HG03097 (cell line): ENCODE measurements around the gene SLC7A10.
"Not testable (repeated sequence)": the region's sequence is repeated elsewhere in the genome, so short reads cannot be mapped to it uniquely, and the experiment has no call there.

Experiments
- ATAC-seq: cut with Tn5 transposase; IDR thresholded peaks from one replicate; pipeline ENCODE4 v1.9.1; 2021; ENCODE audit not compliant: unreplicated experiment, low FRiP score

Gene SLC7A10

DNA sequence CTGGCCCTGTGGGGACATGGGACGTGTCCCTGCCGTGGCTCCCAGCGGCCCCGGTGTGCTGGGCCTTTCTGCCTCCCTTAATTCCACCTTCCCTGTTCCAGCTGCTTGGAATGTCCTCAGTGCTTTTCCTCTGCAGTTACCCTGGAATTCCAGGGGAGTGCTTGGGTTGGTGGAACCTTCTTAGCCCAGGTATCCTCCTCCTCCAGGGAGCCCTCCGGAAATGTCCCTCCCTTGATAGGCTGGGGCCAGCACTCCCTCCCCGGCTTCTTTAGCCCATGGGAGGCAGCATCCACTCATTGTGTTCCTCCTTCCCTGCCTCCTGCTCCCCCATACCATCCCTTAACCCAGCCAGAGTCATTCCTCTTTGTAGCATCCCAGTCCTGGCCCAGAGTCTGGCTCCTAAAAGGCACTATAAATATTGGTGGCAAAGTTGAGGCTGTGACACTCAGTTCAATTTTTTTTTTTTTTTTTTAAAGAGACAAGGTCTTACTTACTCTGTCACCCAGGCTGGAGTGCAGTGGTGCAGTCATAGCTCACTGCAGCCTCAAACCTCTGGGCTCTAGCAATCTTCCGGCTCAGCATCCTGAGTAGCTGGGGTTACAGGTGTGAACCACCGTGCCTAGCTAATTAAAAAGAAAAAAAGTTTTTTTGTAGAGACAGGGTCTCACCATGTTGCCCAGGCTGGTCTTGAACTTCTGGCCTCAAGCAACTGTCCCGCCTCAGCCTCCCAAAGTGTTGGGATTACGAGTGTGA, 13.7 kb upstream of the SLC7A10 start:
- no peak for ATAC-seq

- no peak for ATAC-seq
Observed at GRCh38 chr19:33238481-33239149, 13.0 kb upstream of the SLC7A10 start.

DNA sequence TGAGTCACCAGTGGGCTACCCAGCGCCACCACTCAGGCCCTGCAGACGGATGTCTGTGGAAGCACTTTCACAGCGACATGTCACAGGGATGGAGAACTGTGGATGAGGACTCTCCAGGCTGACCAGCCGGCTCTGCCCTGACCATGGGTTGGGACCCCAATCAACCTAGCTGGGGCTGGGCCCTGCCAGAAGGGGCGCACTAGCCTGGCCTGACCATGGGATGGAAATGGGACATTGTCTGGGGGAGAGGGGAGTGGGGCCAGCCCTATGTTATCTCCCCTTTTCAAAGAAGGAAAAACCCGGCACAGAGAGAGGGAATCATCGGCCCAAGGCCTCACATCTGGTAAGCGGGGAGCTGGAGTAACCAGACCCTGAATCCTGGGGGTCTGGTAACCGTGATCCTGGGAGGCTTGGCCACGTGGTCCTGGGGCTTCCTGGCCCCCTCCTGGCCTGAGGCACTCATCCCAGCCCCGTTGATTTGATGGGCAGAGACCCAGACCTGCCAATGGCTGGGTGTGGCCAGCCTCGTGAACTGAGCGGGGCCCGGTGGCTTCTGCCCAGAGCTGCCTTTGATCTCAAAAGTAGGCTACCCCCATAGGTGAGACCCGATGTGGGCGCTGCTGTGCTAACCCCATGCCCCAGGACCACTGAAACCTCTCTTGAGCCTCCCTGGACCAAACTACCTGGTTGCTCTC, 11.2 kb upstream of the SLC7A10 start:
- ATAC-seq: no peak

- no peak for ATAC-seq
Observed at GRCh38 chr19:33235996-33236350, 10.3 kb upstream of the SLC7A10 start.

DNA sequence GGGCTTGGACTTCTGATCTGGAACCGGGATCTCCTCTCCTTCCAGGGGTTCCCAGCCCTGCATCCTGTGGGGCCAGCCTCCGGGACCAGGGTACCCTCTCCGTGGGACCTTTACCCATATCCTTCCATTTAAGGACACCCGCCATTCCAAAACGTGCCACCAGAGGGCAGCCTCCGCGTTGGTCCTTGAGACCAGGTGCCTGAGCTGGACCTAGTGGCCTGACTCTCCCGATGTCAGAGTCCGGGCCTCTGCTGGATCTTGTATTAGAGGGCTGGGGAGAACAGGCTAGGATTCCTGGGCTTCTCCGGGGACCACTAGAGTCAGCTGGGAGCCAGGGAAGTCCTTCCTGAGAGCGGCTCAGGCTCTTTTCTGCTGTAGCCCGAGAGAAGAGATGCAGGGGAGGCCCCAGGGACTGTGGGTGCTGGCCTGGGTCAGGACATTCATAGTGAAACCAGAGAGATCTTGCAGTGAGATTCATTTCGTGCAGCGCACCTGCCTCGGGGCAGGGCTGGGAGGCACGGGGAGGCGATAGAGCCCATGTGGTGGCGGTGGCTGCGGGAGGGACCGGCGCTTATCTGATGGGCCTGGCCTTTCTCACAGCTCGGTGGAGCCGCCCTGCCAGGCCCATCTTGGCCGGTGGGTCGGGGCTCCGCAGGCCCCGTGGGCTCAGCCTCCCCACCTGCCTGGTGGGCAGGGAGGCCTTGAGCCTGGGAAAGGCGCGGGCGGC, 9.8 kb upstream of the SLC7A10 start:
- peak; percentile 81 for ATAC-seq

DNA sequence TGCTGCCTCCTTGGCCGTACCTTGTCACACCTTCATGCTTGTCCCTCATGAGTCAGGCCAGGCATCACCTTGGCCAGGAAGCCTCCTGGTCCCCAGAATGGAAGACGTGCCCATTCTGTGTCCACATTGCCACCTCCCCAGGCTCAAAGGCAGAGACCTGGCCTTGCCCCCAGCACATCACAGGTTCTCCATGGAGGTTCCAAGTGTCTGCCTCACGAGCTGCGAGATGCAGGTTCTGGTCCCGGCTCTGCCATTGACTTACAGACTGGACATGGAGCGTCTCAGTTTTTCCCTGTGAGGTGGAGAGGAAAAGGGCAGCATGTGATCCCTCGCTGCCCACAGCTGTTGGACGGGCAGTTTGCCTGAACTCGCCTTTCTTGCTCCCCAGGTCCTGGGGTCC, 9.1 kb upstream of the SLC7A10 start:
- ATAC-seq: no peak

DNA sequence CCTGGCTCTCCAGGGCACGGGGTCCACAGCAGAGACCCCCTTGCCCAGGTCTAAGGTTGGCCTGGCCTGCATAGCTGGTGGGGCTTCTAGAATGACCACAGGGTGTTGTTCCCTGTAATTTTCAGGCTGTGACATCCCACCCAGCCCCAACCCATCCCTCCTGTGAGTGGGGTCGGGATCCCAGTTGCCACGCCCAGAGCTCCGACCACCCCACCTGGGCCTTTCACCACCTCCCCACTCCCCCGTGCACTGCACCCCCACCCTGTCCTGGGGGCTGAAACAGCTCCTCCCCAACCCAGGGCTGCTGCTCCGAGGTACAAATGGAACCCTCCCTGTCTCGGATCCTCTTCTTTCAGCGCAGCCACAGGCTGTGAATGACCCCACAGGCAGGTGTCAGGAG, 8.4 kb upstream of the SLC7A10 start:
- no peak for ATAC-seq

DNA sequence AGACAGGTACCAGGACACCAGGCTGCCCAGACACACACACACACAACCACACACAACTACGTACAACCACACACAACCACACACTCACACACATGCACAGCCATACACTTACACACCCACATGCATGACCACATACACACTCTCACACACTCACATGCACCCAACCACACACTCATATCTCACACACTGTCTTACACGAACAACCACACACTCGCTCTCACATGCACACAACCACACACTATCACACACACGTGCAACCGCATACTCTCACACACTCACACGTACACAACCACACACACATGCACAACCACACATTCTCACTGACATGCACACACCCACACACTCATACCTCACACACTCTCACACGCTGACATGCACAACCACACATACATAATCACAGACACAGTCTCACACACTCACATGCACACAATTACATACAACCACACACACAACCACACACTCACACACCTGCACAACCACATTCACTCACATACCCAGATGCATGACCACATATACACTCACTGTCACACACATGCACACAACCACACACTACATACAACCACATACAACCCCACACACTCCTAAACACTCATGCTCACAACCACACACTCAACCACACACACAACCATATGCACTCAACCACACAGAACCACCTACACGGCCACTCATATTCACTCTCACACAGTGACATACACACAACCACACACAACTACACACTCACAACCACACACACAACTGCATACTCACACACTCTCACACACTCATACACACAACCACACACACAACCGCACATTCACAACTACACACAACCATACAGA, 7.6 kb upstream of the SLC7A10 start:
- ATAC-seq: no peak

- no peak for ATAC-seq
Observed at GRCh38 chr19:33232656-33233055, 7.0 kb upstream of the SLC7A10 start.

- ATAC-seq: no peak
Observed at GRCh38 chr19:33231511-33231910, 5.9 kb upstream of the SLC7A10 start.

DNA sequence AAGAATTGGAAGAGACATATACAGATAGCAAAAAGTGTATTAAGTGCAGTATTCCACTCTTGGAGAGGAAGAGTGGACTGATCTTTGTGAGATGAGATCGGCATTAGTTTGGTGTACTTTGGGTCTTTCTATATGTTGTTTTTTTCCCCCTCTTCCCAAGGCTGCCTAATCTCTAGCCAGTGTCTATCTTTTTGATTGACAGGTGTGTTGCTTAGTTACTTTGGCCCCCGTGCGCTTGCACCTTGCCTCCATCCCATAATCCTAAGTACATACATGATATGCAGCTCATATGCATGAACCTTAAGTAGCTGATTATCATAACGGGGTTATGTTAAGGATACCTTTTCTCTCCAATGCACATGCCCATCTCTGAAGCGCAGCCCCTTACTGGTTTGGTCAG, 4.3 kb upstream of the SLC7A10 start:
- no peak for ATAC-seq

DNA sequence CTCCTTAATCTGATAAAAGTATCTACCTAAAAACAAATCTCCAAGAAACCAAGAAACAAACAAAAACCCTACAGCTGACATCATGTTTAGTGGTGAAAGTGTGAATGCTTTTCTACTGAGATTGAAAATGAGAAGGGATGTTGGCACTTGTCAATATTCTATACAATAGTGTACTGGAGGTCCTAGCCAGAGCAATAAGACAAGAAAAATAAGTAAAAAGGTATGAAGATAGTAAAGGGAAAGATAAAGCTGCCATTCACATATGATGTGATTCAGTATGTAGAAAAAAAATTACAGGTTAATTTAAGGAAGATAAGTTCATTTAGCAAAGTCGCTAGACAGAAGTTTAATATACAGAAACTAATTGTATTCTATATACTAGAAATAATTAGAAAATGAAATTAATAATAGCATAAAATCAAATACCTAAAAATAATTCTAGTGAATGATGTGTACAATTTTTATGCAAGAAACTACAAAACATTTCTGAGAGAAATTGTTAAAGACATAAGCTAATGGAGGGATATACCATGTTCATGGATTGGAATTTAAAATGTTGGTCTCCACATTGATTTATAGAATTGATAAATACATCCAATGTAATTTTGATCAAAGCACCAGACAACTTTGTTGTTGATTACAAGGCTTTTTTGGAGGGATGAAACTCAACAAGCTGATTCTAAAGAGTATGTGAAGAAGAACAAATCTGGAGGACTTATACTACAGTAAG, 2.4 kb upstream of the SLC7A10 start:
- ATAC-seq: no peak

- ATAC-seq: no peak
Observed at GRCh38 chr19:33227242-33227650, 1.6 kb upstream of the SLC7A10 start.

DNA sequence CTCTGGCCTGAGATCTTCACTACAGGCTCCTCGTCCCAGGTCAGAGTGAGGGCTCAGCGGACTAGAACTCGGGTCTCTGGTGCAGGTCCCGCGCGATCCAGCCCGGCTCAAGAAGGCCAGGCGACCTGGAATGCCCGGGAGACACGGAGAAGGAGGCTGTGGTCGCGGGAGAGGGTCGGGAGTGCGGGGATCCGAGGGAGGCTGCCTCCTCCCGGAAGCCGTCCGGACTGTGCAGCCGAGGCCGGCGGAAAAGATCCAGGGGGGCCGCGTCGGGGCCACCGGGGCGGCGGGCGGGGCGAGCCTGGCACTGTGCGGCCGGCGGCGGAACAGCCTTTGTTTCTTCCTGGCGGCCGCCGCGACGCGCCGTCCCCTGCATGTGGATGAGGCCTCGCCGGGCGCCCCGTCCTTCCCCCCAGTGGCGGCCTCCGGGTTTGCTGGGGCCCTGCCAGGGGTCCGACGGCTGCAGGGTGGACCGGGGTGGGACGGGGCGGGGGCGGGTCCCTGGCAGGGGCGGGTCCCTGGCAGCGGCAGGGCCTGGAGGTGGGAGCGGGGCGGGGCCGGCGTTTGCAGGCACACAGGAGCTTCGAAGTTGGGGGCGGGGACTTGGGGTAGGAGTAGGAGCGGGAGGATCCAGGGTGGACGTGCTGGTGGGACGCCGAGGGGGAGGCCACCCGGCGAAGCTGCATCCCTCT, 1.0 kb upstream of the SLC7A10 start:
- ATAC-seq: no peak

DNA sequence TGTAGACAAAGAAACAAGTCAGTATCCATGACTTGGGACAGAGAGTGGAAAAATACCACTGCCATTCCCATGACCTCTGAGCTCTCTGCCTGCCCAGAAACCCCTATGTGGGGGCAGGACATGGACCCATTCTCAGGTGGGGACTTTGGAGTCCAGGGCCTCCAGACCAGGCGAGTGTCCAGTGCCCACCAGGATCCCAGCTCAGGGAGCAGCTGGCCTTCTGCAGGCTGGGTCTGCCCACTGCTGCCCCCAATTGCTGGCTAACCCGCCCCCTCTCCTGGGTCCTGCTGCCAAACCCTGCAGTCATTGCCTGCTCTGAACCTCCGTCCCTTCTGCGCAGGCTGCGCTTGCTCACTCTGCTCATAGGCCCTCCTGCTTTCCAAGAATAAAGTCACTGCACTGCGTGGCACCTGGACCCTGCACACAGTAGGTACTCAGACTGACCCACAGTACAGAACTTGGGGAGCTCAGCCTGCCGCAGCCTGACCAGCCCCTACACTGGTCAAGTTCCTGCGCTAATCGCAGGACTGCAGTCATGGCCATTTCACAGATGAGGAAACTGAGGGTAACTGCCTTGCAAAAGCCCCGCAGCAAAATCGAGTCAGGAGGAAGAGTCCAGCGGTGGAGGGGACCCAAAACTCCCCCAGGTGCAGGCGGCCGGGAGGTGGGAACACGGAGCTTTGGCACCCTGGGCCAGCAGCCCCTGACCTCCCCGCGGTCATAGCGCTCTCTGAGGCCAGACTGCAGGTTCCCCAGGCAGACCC, 774 bp downstream of the SLC7A10 start:
- ATAC-seq: no peak

GRCh38 chr19:33222255-33222654, 3.4 kb downstream of the SLC7A10 start:
- not testable (repeated sequence) for ATAC-seq

DNA sequence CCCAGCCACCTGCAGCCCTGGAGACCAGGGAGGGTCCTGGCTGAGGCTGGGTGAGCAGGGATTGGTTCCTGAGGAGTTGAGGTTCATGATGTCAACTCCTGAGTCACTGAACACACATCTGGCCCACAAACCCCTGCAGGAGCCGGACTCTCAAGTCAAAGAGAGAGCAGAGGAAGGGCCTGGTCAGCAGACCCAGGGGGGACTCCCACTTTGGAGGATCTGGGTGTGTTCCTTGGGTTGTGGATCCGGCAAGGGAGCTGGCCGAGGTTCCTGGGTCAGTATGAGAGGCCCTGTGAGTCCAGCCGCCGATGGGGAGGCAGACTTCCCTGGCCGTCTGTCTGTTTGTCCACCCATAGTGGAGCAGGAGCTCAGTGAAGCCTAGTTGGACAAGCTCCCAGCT, 4.0 kb downstream of the SLC7A10 start:
- ATAC-seq: no peak

GRCh38 chr19:33220735-33221134, 4.9 kb downstream of the SLC7A10 start:
- ATAC-seq: no peak
